GM23248 (cell line): Measurements from ENCODE around the gene EZR.

Experiments used
- EZH2 ChIP-seq: fragments of 200-600 bp; sonication (generic); IDR thresholded peaks from 2 replicates; pipeline ENCODE4 v1.6.1; 2018; ENCODE audit warnings: antibody characterized with exemption, mild to moderate bottlenecking; ENCODE audit not compliant: insufficient read depth, poor library complexity, severe bottlenecking
- EZH2phosphoT487 ChIP-seq: fragments of 200-600 bp; sonication (generic); IDR thresholded peaks from 2 replicates; pipeline ENCODE4 v1.6.1; 2018; ENCODE audit warnings: antibody characterized with exemption, moderate library complexity, mild to moderate bottlenecking, low read depth; ENCODE audit not compliant: insufficient read depth

DNA sequence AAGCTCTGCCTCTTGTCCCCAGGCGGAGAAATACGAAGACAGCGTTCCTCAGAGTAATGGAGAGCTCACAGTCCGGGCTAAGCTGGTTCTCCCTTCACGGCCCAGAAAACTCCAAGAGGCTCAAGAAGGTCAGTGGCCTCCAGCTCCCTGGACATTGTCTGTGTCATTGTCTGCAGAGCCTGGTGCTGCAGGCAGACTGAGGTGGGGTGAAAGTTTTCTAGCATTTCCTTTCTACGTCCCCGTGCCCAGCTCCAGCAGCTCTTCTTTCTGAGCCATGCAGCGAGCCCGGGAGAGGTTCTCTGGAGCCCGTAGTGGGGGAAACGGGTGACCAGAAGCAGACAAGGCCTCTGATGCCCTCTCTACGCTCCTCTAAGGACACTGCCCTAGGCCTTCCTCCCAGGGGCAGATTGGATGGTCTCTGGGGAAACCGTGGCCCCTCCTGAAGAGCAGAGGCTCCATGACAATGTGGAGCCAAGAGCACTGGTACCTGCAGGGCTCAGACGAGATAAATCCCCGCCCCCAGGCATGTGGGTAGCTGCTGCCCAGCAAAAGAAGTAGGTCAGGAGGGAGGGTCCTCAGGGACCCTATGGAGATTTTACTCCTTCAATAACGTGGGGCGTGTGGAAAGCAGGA, 58.4 kb downstream of the EZR start:
- TF ChIP-seq EZH2phosphoT487, result no peak
- TF ChIP-seq EZH2, result no peak
